Measurements from ENCODE around the gene IGF2BP2.

IGF2BP2 gene

DNA sequence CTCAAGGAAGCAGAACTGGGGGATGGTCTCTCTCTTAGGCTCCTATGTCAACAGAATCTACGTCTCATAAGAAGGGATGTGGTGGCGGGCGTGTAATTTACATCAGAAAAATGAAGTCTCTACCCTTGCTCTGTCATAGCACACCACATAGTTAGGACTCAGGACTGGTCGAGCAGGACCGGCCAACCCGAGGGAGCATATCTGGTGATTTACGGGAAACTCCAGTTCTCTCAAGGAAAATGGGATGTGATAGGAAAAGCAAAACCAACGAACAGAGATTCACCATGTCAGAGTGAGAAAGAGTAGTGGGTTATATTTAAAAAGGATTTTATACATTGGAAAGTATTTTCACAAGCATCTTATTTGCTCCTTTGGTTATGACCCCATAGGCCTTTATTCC is 54.7 kb downstream of the IGF2BP2 start:
- no peak for DNase-seq (ENCODE audit: low spot score)
- TF ChIP-seq, protein P1, sequence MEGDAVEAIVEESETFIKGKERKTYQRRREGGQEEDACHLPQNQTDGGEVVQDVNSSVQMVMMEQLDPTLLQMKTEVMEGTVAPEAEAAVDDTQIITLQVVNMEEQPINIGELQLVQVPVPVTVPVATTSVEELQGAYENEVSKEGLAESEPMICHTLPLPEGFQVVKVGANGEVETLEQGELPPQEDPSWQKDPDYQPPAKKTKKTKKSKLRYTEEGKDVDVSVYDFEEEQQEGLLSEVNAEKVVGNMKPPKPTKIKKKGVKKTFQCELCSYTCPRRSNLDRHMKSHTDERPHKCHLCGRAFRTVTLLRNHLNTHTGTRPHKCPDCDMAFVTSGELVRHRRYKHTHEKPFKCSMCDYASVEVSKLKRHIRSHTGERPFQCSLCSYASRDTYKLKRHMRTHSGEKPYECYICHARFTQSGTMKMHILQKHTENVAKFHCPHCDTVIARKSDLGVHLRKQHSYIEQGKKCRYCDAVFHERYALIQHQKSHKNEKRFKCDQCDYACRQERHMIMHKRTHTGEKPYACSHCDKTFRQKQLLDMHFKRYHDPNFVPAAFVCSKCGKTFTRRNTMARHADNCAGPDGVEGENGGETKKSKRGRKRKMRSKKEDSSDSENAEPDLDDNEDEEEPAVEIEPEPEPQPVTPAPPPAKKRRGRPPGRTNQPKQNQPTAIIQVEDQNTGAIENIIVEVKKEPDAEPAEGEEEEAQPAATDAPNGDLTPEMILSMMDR (IDR thresholded peaks at IDR 0.05; ENCODE audit: extremely low read depth, missing control alignments) = no peak

DNA sequence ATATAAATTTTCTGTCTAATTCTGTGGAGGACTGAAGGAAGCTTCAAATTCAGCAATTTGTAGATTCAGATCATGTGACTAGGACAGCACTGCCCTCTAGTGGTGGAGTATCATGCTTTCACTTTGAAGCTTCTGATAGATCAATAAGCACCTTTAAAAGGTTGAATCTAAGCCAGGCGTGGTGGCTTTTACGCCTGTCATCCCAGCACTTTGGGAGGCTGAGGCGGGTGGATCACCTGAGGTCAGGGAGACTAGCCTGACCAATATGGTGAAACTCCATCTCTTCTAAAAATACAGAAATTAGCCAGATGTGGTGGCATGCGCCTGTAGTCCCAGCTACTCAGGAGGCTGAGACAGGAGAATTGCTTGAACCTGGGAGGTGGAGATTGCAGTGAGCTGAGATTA is 56.3 kb downstream of the IGF2BP2 start:
- TF ChIP-seq, protein P1 (IDR thresholded peaks at IDR 0.05; ENCODE audit: extremely low read depth, missing control alignments) = peak; percentile 76
- peak; percentile 53 for DNase-seq (ENCODE audit: low spot score)

DNA sequence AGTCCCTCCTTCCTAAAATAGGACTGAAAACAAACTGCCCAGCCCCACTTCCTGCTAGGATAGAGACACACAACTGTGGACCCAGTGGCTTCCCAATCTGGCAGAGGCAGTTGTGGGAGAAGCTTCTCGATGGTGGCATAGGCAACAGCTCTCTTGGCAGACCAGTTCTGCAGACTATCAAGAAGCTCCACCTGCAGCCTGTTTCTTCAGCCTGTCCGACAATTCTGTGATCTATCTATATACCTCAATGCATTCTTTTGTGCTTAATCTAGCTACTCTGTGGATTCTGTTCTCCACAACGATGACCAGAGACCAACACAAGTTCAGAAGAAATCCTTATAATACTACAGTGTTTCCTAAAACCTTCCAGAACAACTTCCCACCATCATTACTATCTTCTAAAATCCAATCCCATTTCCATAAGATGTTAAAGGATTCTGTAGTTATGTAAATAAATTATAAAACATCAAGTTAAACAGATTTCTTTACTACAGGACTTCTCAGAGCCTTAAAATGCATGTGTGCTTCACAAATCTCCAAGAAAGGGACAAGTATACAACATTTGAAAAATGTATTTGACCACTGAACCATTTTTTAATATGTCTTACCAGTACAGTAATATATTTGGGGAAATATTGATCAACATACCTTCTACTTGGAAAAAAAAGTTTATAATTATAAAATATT is 57.7 kb downstream of the IGF2BP2 start:
- DNase-seq (ENCODE audit: low spot score) = no peak
- TF ChIP-seq, protein P1 (IDR thresholded peaks at IDR 0.05; ENCODE audit: extremely low read depth, missing control alignments) = no peak

DNA sequence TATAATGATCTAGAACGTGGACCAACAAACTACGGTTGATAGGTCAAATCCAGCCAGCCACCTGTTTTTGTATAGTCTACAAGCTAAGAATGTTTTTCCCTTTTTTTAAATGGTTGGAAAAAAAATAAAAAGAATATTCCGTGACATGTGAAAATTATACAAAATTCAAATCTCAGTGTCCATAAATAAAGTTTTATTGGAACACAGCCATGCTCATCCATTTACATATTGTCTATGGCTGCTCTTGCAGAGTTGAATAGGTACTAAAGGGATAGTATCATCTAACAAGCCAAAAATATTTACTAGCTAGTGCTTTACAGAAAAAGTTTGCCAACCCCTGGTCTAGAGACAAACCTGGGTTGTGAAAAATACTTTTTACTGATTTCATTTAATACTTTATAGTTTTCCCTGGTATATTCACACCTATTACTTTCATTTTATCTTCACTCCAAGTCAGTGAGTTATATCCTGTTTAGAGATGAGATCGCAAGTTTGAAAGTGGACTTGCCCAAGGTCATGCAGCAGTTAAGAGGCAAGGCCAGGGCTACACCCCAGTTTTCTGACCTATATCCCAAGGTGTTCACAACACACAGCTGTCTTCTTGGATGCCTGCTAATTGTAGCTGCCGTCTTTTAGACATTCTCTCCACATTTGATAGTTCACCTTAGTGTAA is 58.4 kb downstream of the IGF2BP2 start:
- TF ChIP-seq, protein P1 (IDR thresholded peaks at IDR 0.05; ENCODE audit: extremely low read depth, missing control alignments) = no peak
- DNase-seq (ENCODE audit: low spot score) = no peak

DNA sequence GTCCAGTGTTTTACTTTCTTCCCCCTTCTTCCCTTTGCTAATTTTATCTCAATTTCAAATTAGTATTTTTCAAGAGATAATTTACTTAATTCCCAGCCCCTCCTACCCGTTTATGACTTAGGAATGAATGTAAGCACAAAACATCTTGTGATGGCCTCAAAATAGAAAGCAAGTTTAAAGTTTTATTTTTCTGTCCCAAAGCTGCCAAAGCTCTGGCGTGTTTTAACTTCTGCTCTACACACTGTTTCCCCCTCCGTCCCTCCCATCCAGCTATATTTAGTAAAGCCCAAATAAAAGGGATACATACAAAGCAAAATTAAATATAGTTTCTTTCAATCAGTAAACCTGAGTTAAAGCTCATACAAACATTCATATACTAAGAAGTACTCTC is 59.9 kb downstream of the IGF2BP2 start:
- DNase-seq (ENCODE audit: low spot score) = no peak
- TF ChIP-seq, protein P1 (IDR thresholded peaks at IDR 0.05; ENCODE audit: extremely low read depth, missing control alignments) = no peak

DNA sequence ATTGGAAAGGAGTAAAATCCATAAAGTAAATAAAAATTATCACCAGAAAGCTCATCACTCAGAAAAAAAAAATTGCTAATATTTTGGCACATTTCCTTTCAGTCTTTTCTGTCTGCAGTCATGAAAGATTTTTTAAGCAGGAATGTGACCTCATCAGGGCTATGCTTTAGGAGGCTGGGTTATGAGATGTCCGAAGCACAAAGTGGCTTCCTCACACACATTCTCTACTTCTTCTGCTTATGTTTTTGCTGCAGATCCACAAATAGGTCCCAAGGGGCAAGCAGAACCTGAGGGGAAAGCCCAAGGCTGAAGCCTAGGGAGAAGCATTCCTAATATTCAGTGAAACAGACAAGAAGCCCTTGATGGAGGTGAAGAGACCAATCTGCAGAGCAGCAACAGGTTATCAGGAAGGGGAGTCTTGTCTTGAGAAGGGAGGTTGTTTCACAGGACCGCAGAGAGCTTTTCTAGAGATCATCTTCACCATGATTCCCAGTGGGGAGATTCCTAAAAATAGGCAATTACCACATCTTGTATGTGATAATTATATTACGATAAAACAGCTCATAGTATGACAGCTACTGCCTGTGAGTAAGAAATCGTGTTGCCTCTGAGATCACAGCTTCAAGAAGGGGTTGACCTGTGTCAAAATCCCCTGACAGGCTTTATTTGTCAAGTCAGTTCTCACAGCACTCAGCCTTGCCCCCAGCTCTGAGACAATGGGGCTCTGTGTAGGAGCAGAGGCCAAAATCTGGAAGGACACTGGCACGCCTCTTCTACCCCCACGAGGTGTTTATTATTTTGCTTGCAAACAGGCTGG is 60.5 kb downstream of the IGF2BP2 start:
- TF ChIP-seq, protein P1 (IDR thresholded peaks at IDR 0.05; ENCODE audit: extremely low read depth, missing control alignments) = no peak
- DNase-seq (ENCODE audit: low spot score) = peak; percentile 19

Measured in GM20000 (cell line).